IgD-negative memory B cell (primary cell): ENCODE measurements around the gene RUBCN. TPM values are rescaled to one million over a fixed set of nuclear protein-coding genes. Genes with fewer than 3 reads are reported as not detected.
A peak's percentile ranks its signal among the peaks of the same experiment; 100 is the strongest.
"Not testable (repeated sequence)": the region's sequence is repeated elsewhere in the genome, so short reads cannot be mapped to it uniquely, and the experiment has no call there.

Source experiments
- H3K27ac Mint-ChIP-seq, 3 donors: one replicate each; pipeline ENCODE4 v1.8.0; 2020 to 2022; ENCODE audit warnings: mild to moderate bottlenecking in 3 of 3, mixed read lengths in 3 of 3, moderate library complexity in 1 of 3
- H3K27me3 Mint-ChIP-seq: one replicate; pipeline ENCODE4 v1.8.0; 2021; ENCODE audit warnings: mixed read lengths
- H3K36me3 Mint-ChIP-seq: one replicate; pipeline ENCODE4 v1.8.0; 2020; ENCODE audit warnings: mild to moderate bottlenecking, mixed read lengths
- H3K4me1 Mint-ChIP-seq, 3 donors: one replicate each; pipeline ENCODE4 v1.8.0; 2020 to 2022; ENCODE audit warnings: mixed read lengths in 3 of 3, mild to moderate bottlenecking in 1 of 3
- H3K4me3 Mint-ChIP-seq, 4 donors: one replicate each; pipeline ENCODE4 v1.8.0; 2020 to 2022; ENCODE audit warnings: mild to moderate bottlenecking in 4 of 4, mixed read lengths in 4 of 4, moderate library complexity in 3 of 4
- H3K9me3 Mint-ChIP-seq, 3 donors: one replicate each; pipeline ENCODE4 v1.8.0; 2020 to 2021; ENCODE audit warnings: mixed read lengths in 3 of 3, mild to moderate bottlenecking in 1 of 3
- polyA plus RNA-seq: library from polyadenylated mRNA; unstranded; fragments of 300-500 nt; fragmentation: Illumina TruSeq; gene quantifications from one replicate; pipeline ENCODE4 v1.2.3, GENCODE V29; 2021

RUBCN gene
- polyA plus RNA-seq, 1 donor from 2014 or later: 46.5 TPM

DNA sequence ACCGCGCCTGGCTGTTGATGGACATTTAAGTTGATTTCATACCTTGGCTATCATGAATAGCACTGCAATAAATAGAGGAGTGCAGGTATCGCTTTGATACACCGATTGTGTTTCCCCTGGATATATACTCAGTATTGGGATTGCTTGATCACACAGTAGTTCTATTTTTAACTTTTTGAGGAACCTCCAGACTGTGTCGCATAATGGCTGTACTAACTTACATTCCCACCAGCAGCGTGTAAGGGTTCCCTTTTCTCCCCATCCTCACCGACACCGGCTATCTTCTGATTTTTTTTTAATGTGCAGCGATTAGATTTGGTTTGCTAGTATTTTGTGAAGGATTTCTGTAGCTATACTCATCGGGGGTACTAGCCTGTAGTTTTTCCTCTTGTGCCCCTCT, 16.0 kb downstream of the RUBCN start:
- Mint-ChIP-seq H3K27me3 (no peaks in the 10 kb centered on the region), H3K36me3 (peaks cover 18% of the 10 kb centered on the region), H3K9me3 (no peaks in the 10 kb centered on the region), H3K27ac (no peak overlapping the region), H3K4me1 (peaks cover 30 to 35% (median 32%) of the 10 kb centered on the region in 3 donors), H3K4me3 (no peak overlapping the region)

DNA sequence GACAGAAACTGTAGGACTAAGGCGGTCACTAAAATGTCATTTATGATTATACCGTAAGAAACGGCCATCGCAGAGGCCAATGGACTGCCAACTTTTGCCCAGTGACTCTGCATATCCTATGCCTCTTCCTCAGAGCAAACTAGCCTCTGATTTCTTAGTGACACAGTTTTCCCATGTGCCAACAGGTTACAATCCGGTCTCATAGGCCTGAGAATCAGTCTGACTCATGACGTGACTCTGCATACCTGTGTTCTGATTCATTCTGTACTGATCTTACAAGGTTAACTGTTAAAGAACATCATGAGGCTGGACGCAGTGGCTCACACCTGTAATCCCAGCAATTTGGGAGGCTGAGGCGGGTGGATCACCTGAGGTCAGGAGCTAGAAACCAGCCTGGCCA, 17.8 kb downstream of the RUBCN start:
- no peaks in the 10 kb centered on the region for H3K9me3 Mint-ChIP-seq
- H3K27ac Mint-ChIP-seq: peak overlapping the region in 2 of 3 donors; percentile 74 to 84
- H3K4me1 Mint-ChIP-seq: peaks cover 20 to 23% (median 21%) of the 10 kb centered on the region in 3 donors
- no peaks in the 10 kb centered on the region for H3K27me3 Mint-ChIP-seq
- H3K4me3 Mint-ChIP-seq: no peak overlapping the region
- H3K36me3 Mint-ChIP-seq: peaks cover 21% of the 10 kb centered on the region

DNA sequence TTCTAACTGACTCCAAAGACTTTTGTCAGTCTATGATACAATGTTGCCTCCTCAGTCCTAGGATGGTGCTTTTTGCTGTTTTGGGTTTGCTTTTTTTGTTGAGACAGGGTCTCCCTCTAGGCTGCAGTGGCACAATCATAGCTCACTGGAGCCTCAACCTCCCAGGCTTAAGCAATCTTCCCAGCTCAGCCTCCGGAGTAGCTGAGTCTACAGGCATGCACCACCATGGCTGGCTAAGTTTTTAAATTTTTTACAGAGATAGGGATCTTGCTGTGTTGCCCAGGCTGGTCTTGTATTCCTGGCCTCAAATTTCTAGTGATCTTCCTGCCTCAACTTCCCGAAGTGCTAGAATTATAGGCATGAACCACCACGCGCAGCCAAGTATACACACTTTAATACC, 22.5 kb downstream of the RUBCN start:
- Mint-ChIP-seq H3K27ac (peak overlapping the region in 2 of 3 donors; percentile 85 to 99), H3K4me1 (peaks cover 20 to 24% (median 24%) of the 10 kb centered on the region in 3 donors), H3K4me3 (peak overlapping the region in 1 of 4 donors; percentile 49), H3K36me3 (peaks cover 11% of the 10 kb centered on the region), H3K9me3 (no peaks in the 10 kb centered on the region), H3K27me3 (no peaks in the 10 kb centered on the region)

DNA sequence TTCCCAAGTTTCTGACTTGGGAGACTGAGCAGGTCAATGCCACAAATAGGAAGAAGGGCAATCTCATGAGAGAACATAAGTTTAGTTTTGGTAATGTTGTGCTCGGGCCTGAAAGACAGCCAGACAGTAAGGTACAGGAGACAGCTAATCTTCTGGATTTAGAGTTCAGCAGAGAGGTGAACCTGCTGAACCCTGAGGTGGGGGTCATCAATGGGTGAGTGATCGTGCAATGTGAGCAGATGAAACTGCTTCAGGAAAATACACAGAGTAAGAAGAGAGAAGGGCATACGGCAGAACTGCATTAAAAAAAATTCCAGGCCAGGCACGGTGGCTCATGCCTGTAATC, 23.3 kb downstream of the RUBCN start:
- peak overlapping the region in 3 of 4 donors; percentile 35 to 92 (median 84) for H3K4me3 Mint-ChIP-seq
- H3K4me1 Mint-ChIP-seq: peaks cover 24 to 32% (median 27%) of the 10 kb centered on the region in 3 donors
- H3K36me3 Mint-ChIP-seq: peaks cover 11% of the 10 kb centered on the region
- peak overlapping the region; percentile 80 to 99 (median 89) for H3K27ac Mint-ChIP-seq
- H3K9me3 Mint-ChIP-seq: no peaks in the 10 kb centered on the region
- H3K27me3 Mint-ChIP-seq: no peaks in the 10 kb centered on the region

DNA sequence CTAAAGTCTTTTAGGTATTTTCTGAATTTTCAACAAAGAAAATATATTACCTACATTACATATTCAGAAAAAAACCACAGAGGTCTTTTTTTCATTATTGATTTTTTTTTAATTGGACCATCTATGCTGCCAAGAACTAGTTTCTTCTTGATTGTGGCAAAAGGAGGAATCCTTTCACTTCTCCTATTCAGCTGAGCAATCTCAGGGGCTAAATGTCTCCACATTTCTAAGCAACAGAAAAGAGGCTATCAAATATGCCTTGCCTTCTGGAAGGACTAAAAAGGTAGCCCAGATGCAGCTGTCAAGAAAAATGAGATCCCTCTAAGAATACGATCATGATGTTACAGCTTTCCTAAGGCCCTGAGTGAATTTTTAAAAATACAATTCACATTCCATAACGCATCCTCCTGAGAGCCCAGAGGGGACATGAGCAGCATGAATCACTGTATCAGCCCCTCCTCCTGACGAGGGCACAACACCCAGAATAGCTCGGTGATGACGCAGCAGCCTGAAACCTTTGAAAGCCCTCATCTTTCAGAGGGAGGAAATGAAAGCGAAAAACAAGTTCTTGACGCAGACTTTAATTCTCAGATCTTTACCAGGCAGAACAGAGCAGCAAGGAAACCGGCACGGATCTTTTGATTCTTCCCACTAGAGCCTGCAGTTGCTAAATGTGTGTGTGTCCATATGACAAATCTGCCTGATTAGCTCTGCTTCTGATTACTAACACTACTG, 24.6 kb downstream of the RUBCN start:
- peaks cover 24 to 32% (median 27%) of the 10 kb centered on the region in 3 donors for H3K4me1 Mint-ChIP-seq
- H3K27ac Mint-ChIP-seq: peak overlapping the region; percentile 80 to 99 (median 89)
- peaks cover 7% of the 10 kb centered on the region for H3K36me3 Mint-ChIP-seq
- peak overlapping the region; percentile 75 to 92 (median 86) for H3K4me3 Mint-ChIP-seq
- no peaks in the 10 kb centered on the region for H3K9me3 Mint-ChIP-seq
- H3K27me3 Mint-ChIP-seq: no peaks in the 10 kb centered on the region

DNA sequence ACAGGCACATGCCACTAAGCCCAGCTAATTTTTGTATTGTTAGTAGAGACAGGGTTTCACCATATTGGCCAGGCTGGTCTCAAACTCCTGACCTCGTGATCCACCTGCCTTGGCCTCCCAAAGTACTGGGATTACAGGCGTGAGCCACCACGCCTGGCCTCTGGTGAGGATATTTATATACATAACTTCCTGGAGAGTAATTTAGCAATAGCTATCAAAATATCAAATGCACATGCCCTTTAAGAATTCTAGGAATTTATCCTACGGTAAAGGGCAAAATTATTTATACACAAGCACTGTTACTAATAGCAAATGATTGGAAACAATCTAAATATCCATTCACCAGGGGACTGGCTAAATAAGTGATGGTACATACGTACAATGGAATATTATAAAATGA, 25.7 kb downstream of the RUBCN start:
- peak overlapping the region in 1 of 4 donors; percentile 28 for H3K4me3 Mint-ChIP-seq
- not testable (repeated sequence) for H3K27me3 Mint-ChIP-seq, H3K9me3 Mint-ChIP-seq, H3K36me3 Mint-ChIP-seq
- peaks cover 24 to 30% (median 28%) of the 10 kb centered on the region in 3 donors for H3K4me1 Mint-ChIP-seq
- H3K27ac Mint-ChIP-seq: peak overlapping the region in 2 of 3 donors; percentile 31 to 43

DNA sequence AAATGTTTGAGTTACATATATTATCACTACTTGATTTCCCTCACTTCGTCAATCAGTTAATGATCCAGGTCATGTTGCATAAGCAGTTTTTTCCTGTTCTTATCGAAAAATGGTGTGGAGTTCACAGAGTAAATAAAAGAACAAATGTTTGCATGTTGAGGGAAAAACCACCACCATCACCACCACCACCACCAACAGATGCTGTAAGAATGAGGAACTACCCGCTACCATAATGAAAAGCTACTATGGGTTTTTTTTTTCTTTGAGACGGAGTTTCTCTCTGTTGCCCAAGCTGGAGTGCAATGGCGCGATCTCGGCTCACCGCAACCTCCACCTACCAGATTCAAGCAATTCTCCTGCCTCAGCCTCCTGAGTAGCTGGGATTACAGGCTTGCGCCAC, 27.6 kb downstream of the RUBCN start:
- Mint-ChIP-seq H3K4me3 (peak overlapping the region; percentile 3 to 50 (median 28)), H3K27me3 (no peaks in the 10 kb centered on the region), H3K36me3 (no peaks in the 10 kb centered on the region), H3K4me1 (peaks cover 26 to 30% (median 27%) of the 10 kb centered on the region in 3 donors), H3K9me3 (no peaks in the 10 kb centered on the region), H3K27ac (peak overlapping the region; percentile 28 to 94 (median 91))

DNA sequence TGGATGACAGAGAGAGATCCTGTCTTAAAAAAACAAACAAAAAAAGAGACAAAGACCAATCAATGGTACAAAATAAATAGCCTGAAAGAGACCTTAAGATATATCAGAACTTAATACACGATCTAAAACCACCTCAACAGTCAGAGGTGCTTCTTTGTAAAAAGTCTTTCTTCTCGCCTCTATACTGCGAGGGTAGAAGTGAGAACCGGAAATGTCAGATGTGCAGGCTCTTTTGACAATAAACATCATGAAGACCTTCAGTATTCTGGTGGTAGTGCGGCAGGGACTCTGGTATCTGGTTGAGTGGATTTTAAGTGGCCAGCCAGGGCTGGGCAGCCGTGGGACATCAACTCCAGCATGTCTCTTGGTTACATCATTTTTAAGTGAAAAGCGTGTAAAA, 30.0 kb downstream of the RUBCN start:
- peaks cover 5% of the 10 kb centered on the region for H3K36me3 Mint-ChIP-seq
- peaks cover 9 to 15% (median 13%) of the 10 kb centered on the region in 3 donors for H3K4me1 Mint-ChIP-seq

DNA sequence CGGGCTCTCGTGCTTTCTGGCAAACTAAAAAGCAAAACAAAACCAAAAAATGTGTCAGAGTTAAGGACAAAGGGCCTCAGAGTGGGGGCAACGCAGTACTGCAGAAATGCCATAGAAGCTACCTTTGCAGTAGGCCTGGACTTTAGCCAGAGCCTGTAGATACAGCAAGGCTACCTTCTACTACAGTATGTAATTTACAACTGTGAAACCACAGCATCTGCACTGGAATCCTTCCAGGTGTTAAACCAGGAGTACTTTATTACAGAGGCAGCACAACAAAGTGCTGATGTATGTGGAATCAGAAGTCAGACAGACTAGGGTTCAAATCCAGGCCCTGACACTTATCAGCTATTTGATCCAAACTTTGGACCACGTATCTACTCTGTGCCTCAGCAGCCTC, 34.9 kb downstream of the RUBCN start:
- peaks cover 13% of the 10 kb centered on the region for H3K36me3 Mint-ChIP-seq
- no peak overlapping the region for H3K4me3 Mint-ChIP-seq
- no peaks in the 10 kb centered on the region for H3K27me3 Mint-ChIP-seq
- peak overlapping the region in 1 of 3 donors; percentile 73 for H3K27ac Mint-ChIP-seq
- H3K4me1 Mint-ChIP-seq: peaks cover 4 to 6% (median 5%) of the 10 kb centered on the region in 3 donors
- H3K9me3 Mint-ChIP-seq: no peaks in the 10 kb centered on the region

More for the DNA sequence above, 30.0 kb downstream of the RUBCN start:
- Mint-ChIP-seq H3K4me3 (peak overlapping the region in 2 of 4 donors; percentile 23 to 83), H3K9me3 (no peaks in the 10 kb centered on the region), H3K27me3 (no peaks in the 10 kb centered on the region), H3K27ac (peak overlapping the region in 1 of 3 donors; percentile 88)

DNA sequence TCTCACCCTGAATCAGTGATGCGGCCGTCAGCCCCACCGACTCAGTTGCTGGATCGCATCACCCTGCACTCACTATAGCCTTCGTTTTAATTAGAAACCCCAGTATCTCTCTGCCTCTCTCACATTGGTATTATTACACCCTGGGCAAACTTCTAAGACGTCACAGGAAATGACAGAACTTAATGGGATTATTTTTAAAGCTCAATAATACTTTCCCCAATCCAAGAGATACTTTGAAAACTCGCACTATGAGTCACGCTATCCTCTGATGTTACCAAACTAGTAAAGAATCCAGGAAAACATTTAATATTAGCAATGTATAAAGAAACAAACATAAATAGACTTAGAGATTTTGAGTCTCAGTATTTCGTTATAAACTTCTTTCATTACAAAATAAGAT, 36.6 kb downstream of the RUBCN start:
- Mint-ChIP-seq H3K4me3 (no peak overlapping the region), H3K27me3 (no peaks in the 10 kb centered on the region), H3K9me3 (no peaks in the 10 kb centered on the region), H3K4me1 (peaks cover 3 to 6% (median 4%) of the 10 kb centered on the region in 3 donors), H3K36me3 (peaks cover 13% of the 10 kb centered on the region), H3K27ac (peak overlapping the region in 1 of 3 donors; percentile 35)

DNA sequence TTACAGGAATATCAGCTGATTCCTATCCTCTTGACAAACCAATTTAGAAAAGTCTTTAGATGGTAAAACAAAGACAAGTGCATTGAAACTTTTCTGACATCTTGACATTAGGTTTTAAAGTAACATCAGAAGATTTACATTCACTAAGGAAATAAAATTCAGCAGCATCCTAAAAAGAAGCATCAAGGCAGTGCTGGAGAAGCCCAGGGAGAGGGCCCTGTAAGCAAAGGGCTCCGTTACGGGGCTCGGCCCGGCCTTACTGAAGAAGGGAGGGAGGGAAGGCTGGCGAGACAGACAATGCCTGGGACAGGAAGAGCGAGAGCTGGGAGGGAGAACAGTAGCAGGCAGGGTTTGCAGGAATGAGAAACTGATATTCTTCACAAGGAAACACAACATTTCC, 39.3 kb downstream of the RUBCN start:
- H3K9me3 Mint-ChIP-seq: no peaks in the 10 kb centered on the region
- no peak overlapping the region for H3K27ac Mint-ChIP-seq
- no peaks in the 10 kb centered on the region for H3K27me3 Mint-ChIP-seq
- peaks cover 11% of the 10 kb centered on the region for H3K36me3 Mint-ChIP-seq
- peaks cover 3% of the 10 kb centered on the region in 3 donors for H3K4me1 Mint-ChIP-seq
- no peak overlapping the region for H3K4me3 Mint-ChIP-seq

DNA sequence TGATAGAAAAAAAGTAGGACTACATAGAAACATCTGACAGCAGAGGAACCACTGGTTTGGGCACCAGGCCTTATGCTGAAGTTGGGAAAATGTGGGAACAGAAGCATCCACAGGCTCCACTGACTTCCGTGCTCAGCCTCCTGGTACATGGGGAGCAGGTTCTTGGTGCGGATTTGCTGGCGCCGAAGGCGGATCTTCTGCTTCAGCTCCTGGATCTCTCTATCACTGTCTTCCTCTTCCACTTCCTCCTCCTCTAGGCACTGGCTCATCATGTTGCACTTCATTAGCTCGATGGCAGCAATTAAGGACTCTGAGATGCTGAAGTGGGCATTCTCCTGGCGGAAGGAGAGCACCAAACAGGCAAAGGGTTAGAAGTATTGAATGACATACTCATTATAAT, 42.5 kb downstream of the RUBCN start:
- H3K36me3 Mint-ChIP-seq: peaks cover 9% of the 10 kb centered on the region
- peaks cover 1 to 3% (median 3%) of the 10 kb centered on the region in 3 donors for H3K4me1 Mint-ChIP-seq
- peak overlapping the region in 1 of 3 donors; percentile 78 for H3K27ac Mint-ChIP-seq
- no peak overlapping the region for H3K4me3 Mint-ChIP-seq
- H3K9me3 Mint-ChIP-seq: no peaks in the 10 kb centered on the region
- H3K27me3 Mint-ChIP-seq: no peaks in the 10 kb centered on the region

DNA sequence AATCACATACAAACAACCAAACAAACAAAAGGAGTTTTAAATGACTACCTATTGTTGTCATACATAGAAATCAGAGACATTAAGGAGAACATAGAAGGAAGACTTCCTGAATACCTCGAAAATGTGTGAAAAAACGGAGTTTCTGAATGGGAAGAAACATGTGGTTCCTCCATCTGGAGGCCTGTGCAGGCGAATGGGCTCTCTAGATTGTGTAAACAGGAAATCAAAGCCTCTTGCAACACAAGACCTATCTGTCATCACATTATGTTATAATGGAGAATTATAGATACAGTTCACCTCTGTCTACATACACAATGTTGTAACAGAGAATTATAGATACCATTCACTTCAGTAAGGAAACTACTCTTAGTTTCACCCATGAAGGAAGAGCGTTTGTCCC, 44.1 kb downstream of the RUBCN start:
- Mint-ChIP-seq H3K9me3 (no peaks in the 10 kb centered on the region), H3K27ac (no peak overlapping the region), H3K4me1 (peaks cover 0 to 6% (median 3%) of the 10 kb centered on the region in 3 donors), H3K27me3 (no peaks in the 10 kb centered on the region), H3K36me3 (peaks cover 10% of the 10 kb centered on the region), H3K4me3 (no peak overlapping the region)

DNA sequence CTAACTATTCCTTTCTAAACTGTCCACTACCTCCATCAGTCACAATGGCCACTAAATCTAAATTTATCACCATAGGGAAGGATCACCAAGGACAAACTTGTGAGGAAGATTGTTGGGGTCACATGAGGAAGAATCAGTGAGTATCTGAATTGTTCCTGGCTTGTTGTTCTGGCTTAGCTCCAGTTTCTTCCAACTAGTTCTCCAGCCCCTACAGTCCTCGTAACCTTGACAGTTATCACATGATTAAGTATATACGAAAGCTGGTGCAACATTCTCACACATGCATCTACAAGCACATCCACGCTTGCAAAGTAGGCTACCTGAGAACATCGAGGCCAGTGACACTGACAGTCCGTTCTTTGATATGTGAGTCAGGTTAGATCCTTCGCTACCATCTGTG, 46.0 kb downstream of the RUBCN start:
- Mint-ChIP-seq H3K4me3 (no peak overlapping the region), H3K27ac (no peak overlapping the region), H3K9me3 (no peaks in the 10 kb centered on the region), H3K27me3 (no peaks in the 10 kb centered on the region), H3K36me3 (peaks cover 12% of the 10 kb centered on the region), H3K4me1 (peaks cover 0 to 5% (median 3%) of the 10 kb centered on the region in 3 donors)

DNA sequence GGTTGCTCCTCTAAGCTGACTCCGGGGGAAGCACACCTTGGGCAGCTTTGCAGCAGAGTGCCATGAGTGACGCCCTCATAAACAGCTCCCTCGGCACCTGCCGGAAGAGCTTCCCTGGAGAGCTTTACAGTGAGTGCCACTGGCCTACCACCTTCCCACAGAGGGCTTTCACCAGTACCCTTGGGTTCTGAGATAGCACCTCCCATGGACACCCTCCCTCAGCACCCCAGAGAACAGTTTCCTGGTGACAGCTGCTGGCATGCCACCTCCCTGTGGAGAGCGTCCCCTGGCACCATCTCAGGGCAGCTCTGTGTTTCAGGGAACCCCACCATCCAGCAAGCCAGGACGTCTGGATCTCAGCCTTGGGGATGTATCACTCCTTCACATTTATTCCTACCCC, 49.1 kb downstream of the RUBCN start:
- no peak overlapping the region for H3K4me3 Mint-ChIP-seq
- H3K36me3 Mint-ChIP-seq: peaks cover 9% of the 10 kb centered on the region
- peaks cover 0 to 5% (median 0%) of the 10 kb centered on the region in 3 donors for H3K4me1 Mint-ChIP-seq
- H3K27ac Mint-ChIP-seq: no peak overlapping the region
- H3K27me3 Mint-ChIP-seq: no peaks in the 10 kb centered on the region
- no peaks in the 10 kb centered on the region for H3K9me3 Mint-ChIP-seq

DNA sequence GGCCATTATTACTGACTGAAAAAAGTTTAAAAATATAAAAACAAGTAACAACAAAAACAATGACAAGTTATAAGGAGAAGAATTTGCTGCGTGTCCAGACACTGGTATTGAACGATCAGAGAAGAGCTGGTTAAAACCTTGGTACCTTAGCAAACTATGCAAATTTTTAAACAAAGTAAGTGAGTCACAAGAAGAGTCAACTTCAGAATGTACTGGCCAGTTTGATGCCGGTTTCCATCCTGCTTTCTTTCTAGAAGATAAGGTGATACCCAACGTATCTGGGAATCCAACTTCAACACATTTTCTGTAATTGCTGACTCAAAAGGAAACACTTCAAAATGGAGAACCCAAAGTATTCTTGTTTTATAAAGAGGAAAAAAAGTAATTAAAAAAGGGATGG, 49.8 kb downstream of the RUBCN start:
- H3K4me1 Mint-ChIP-seq: peaks cover 0 to 5% (median 0%) of the 10 kb centered on the region in 3 donors
- H3K36me3 Mint-ChIP-seq: peaks cover 9% of the 10 kb centered on the region
- no peak overlapping the region for H3K27ac Mint-ChIP-seq

More for the DNA sequence above, 49.8 kb downstream of the RUBCN start:
- Mint-ChIP-seq H3K9me3 (no peaks in the 10 kb centered on the region), H3K4me3 (no peak overlapping the region), H3K27me3 (no peaks in the 10 kb centered on the region)
